AG10803 (cell line): ENCODE results near the gene CHST1.

Experiments
- DNase-seq: peaks from one replicate; pipeline ENCODE4 v3.0.0; 2010; ENCODE audit warnings: low read depth
- H3K4me3 ChIP-seq: 2 replicates; pipeline ENCODE4 v1.5.1; 2011; ENCODE audit warnings: mild to moderate bottlenecking, low read length, control low read depth
- CTCF ChIP-seq: conservative IDR thresholded peaks from 2 replicates; pipeline ENCODE4 v1.5.1; 2011; ENCODE audit warnings: mild to moderate bottlenecking, low read length, control low read depth, inconsistent platforms

The CHST1 gene

DNA sequence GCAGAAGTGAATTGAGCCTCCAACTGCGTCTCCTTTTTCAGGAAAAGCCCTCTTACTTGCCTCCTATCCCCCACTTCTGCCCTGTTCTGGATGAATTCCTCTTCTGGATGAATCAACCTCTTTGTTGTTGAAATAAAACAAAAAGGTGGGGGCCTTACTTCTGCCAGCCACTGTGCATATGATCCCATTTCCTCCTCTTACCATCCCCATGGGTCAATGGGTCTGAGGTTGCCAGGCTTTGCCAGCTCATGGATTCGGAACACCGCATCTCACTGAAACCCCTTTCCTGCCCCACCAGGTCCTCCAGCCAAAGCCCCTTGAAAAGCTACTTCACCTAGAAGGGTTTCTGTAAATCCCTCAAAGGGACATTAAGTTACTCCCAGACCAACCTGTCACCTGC is 3.7 kb upstream of the CHST1 start:
- H3K4me3 ChIP-seq, result no peak overlapping the region
- DNase-seq, result no peak
- no peak for TF ChIP-seq CTCF

DNA sequence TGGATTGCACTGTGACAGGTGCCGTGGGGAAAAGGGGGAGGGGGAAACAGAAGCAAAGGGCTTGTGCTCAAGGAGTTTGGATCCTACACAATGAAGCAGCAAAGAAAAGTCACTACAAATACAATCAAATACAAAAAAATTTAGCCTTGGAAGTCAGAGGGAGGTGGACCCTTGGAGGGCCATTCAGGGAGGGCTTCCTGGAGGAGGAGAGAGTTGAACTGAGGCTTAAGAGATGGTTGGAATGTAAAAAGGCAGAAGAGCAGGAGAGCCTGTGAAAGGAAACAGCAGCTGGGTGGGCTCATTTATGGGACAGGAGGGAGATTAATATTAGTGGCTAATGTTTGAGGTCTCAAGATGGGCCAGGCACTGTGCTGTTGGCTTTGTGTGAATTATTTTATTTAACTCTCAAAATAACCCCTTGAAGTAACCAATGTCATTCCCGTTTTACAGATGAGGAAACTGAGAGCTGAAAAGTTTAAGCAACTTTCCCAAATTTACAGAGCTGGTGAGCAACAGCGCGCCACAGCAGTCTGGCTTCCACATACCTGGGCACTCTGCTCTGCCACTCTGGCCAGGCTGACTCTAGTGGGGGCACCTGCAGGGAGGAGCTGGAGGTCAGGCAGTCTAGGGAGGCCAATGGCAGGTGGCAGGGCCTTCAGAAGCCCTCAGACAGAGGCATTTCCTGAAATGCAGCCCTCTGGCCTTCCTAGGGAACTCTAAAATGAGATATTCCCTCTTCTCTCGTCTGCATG is 2.7 kb upstream of the CHST1 start:
- no peak for DNase-seq
- H3K4me3 ChIP-seq, result no peak overlapping the region
- TF ChIP-seq CTCF, result no peak

DNA sequence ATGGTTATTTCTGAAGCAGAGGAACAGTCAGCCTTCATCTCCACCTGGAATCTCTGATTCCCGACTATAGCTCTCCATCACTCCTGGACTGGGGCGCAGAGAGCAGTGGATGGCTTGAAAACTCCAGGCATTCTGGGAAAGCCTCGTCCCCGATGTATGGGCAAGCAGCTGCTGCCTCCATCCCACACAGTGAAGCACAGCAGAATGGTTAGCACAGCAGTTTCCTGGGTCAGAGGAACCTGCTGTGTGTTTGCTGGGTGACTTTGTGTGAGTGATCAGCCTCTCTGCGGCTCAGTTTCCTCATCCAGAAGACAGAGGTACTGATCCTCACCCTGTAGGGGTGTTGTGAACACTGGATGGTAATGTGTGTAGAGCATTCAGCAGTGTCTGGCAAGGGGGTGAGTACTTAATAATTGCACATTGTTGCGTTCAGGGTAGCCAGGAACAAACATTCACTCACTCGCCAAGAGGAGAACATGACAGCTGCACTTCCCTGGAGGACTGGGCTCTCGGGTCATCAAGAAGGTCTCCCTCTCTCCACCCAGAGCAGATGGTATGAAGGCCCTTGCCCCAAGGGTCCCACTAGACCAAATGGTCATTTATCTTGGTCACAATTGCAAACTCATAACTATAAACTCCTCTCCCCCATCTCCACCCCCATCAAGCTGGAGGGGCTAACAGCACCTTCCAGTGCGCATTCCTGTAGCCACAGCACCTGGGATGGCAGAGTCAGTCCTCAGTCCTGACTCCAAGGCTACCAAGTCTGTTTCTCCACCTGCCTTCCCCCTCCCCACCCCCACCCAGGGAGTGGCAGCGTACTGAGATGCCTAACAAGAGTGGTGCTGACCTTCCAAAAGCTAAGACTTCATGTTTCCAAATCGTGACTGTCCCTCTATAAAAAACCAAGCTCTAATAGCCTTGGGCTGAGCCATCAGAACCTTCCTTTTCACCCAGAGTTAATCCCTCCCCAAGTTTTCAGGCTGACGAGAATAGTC is 1.5 kb upstream of the CHST1 start:
- DNase-seq, result no peak
- no peak for TF ChIP-seq CTCF
- H3K4me3 ChIP-seq, result no peak overlapping the region

GRCh38 chr11:45665933-45666647 is 668 bp upstream of the CHST1 start:
- H3K4me3 ChIP-seq, result no peak overlapping the region
- TF ChIP-seq CTCF, result no peak
- DNase-seq, result no peak

DNA sequence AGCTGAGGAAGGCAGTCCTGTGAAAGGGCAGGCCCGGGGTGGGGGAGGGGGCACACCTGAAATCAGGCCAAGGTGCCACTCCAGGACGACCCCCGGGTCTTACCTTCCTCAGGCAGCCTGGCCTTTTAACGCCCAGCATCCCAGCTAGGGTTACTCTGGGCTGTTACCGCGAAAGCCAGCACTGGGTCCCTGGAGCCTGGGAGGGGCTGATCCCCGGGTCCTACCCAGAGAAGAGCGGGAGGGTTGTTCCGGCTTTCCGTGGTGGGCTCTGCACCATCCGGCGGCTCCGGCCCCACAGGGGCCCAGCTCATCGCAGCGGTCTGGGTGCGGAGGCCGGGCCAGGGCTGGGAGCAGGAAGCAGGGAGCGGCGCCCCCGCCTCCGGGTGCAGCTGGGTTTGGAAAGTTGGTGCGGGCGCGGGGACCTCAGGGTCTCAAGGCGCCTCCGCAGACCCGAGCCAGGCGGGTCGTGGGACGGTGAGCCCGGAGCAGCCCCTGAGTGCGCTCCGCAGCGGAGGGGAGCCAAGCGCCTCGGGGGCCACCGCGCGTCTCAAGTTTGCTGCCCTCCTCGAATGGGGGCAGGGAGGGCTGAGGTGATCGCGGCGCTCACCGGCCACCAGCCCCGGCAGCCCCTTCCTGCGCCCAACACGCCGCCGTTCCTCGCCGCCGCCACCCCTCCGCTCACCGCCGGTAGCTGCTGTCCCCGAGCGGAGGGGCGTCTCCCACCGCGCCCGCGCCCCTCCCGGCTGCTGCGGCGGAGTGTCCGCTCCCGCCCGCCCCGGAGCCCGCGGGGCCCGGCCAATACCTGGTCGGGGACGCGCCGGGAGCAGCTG is 831 bp downstream of the CHST1 start:
- no peak for TF ChIP-seq CTCF
- DNase-seq, result no peak
- H3K4me3 ChIP-seq, result peak overlapping the region; percentile 33
